Measurements from ENCODE around the gene MGAM2.

MGAM2 gene

DNA sequence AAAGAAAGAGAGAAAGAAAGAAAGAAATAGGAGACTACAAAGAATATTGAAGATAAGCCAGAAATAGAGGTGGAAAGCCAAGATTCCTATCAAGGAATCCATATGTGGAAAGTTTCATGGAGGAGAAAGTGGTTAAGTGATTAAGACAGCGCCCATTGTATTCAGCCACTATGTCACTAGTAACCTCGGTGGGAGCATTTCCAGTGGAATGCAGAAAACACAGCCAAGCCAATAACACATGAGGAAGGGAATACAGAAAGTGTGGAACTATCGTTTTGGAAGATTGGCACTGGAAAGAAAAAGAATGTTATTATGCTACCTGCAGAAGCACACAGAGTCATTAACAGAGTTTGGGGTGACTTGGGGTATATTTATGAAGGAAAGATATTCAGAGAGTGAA lies 2.7 kb downstream of the MGAM2 start:
- in situ Hi-C loops (cut with MboI; ENCODE audit: low sequenced_read_pairs): no loop called here

DNA sequence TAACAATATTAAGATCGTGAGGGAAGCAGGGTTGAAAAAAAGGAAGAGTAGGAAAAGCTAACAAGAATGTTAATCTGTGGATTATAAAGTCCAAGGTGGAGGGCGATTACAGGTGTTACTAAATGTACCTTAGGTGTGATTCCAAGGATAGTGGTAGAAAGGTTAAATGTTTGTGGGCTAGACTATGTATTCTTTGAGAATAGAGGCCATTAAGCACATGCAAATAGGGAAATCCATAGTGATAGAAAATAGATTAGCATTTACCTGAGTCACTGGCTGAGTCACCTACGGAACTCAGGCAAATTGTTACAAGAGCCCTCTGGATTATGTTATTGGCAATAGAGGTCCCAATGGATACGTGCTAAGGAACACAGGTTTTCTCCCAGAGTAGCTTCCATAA lies 9.0 kb downstream of the MGAM2 start:
- in situ Hi-C loops (cut with MboI; ENCODE audit: low sequenced_read_pairs): no loop called here

DNA sequence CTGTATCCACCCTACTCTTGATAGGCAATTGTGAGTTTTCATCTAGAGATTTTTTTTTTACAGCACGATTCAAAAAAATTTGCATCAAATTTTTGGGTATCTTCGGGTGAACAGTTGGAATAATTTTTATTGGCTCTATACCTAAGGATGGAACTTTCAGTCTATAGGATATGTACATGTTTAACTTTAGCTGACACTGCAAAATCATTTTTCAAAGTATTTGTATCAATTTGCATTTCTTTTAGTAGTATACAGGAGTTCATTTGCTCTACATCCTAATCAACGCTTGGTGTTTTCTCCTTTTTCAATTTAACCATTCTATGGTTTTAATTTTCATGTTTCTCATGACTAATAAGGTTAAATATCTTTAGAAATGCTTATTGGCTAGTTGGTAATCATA lies 11.7 kb downstream of the MGAM2 start:
- in situ Hi-C loops (cut with MboI; ENCODE audit: low sequenced_read_pairs): no loop called here

DNA sequence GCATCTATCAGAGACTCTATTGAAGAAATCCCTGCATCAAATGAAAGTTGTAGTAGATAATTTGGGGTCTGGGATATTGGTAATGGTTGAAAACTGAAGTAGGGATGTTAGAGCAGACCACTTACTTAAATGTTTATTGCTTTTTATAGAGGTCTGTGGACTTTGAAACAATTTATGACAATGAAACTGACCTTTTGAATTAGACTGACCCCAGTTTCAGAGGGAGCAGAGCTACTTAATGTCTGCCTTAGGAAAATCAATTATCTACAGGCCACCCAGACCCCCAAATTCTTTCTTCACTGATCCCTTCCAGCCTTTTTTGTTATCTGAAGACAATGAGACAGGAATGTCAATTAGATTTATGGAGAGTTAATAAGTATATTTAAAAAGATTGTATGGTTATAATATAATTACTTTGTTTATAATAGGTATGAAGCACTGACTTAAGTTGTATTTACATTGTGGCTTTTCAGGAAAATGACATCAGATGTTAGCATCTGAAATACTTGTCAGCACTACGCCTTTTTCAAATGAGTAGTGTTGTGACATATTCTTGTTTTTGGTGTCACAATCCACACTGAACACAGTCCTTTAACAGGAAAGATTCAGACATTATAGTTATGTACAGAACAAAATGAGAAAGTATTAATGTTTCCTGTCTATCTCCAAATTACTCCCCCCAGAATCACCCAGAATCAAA lies 13.9 kb downstream of the MGAM2 start:
- in situ Hi-C loops (cut with MboI; ENCODE audit: low sequenced_read_pairs): no loop called here

DNA sequence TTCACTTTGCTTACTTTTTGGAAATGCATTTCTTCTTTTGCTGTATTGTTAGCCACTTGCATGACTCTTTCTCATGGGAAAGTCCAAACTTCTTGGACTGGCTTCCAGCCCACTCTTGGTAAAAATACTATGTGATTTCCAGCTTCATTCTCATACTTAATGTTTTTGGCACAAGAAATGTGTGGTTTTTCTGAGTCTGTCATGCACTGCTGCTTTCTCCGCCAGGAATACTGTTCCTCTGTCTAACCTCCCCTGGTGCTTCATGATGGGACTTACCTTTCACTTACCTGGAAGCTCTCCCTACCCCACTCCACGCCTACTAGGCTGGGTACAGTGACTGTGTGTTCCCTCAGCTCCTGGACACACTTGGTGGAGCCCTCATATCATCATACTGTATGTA lies 18.7 kb downstream of the MGAM2 start:
- in situ Hi-C loops (cut with MboI; ENCODE audit: low sequenced_read_pairs): no loop called here

DNA sequence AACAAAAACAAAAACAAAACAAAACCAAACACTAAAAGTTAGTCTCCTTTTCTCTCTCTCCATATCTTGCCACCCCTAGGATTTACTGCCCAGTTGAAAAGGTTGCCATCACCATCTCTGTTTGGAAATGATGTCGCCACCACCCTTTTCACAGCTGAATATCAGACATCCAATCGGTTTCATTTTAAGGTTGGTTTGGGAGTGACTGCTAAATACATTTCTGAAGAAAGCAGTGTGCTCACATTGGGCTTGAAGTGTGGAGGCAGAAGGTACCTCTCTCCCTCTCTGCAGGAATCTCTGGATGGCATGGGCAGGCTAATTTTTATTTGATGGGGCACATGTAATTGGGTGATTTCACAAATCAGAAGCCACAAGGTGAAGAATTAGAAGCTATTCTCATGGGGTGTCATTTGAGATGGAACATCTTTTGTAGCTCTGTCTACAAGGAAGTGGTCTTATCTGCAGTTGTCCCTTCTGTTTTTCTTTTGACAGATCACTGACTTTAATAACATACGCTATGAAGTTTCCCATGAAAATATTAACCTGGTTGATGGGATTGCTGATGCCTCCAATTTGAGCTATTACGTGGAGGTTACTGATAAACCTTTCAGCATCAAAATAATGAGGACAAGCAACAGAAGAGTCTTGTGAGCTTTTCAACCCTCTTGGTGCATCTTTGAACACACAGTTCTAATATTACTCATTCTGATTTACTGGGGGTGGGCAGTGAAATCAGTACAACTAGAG lies 20.1 kb downstream of the MGAM2 start:
- in situ Hi-C loops (cut with MboI; ENCODE audit: low sequenced_read_pairs): no loop called here

DNA sequence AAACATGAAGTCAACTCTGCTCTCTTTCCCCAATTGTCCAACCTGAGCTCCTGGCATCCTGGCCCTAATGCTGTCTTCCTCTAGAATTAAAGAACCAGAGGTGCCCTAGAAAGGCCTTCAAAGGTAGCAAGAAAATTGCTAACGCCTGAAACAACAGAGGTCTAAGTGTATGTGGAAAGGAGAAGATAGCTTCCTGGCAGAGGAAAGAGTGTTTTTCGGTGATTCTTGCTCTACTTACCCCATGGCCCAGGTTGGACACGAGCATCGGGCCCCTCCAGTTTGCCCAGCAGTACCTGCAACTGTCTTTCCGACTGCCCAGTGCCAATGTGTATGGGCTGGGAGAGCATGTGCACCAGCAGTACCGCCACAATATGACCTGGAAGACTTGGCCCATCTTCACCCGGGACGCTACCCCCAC lies 22.2 kb downstream of the MGAM2 start:
- in situ Hi-C loops (cut with MboI; ENCODE audit: low sequenced_read_pairs): no loop called here

DNA sequence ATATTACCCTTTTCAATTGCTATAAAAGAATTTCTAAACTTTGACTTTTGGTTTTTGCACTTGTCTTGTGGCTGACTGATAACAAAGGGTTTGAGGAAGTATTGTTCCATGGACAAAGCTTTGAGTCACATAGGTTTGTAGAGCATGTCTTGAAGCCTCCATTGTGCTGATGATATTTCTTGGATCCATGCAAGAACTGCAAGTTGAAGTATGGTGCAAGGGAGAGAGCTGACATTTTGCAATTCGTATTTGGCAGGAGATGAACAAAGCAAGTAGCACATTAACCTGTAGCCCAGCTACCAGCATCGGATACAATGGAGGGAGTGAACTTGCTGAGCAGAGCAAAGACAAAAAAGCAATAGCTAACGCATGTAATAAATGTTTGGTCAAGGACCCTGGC lies 23.4 kb downstream of the MGAM2 start:
- in situ Hi-C loops (cut with MboI; ENCODE audit: low sequenced_read_pairs): no loop called here

DNA sequence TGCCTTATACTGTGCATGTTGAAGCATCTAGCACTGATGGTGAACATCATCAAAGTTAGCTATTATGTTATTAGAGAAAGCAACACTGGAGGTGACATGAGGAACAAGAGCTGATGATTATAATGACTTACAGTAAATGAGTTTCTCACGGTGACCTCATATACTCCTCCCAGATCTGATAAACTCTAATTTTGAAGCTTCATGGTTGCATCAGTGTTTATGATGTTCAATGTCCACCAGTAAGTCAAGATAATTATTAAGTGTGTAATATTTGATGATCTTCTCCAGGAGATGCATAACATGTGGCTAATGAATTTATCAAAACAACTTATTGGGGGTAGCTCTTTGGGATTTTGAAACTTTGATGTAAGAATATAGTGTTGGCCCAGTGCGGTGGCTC lies 27.5 kb downstream of the MGAM2 start:
- in situ Hi-C loops (cut with MboI; ENCODE audit: low sequenced_read_pairs): no loop called here

DNA sequence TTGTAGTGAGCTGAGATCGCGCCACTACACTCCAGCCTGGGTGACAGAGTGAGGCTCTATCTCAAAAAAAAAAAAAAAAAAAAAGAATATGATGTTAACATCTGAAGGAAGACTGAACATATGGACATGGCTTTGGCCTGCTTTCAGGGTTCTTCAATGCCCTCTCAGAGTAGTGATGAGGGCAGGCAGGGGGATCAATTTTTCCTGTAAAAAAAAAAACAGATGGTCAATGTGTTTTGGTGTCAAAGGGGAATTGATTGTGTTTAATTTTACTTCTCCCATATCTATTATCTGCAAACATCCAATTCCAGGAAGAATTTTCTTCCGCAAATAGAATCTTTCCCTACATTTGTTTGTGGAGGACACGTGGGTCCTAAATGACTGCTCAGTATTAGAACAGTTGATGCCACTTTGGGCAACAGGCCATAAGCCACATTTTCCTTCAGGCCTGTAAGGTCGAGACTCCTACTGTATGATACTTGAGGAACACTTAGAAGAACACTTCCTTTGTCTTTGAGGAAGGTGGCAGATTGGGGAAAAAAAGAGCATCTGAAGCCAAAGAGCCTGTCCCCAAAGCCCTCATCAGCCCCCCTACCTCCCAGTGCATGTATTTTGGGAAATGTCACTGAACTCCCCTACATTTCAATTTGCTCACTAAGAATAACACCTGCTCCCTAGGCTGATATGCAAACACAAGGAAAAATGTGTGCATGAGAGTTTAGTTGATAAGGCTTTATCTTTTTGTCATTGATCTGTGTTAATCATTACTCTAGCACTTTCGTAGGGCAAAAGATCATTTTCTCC lies 28.3 kb downstream of the MGAM2 start:
- in situ Hi-C loops (cut with MboI; ENCODE audit: low sequenced_read_pairs): no loop called here

DNA sequence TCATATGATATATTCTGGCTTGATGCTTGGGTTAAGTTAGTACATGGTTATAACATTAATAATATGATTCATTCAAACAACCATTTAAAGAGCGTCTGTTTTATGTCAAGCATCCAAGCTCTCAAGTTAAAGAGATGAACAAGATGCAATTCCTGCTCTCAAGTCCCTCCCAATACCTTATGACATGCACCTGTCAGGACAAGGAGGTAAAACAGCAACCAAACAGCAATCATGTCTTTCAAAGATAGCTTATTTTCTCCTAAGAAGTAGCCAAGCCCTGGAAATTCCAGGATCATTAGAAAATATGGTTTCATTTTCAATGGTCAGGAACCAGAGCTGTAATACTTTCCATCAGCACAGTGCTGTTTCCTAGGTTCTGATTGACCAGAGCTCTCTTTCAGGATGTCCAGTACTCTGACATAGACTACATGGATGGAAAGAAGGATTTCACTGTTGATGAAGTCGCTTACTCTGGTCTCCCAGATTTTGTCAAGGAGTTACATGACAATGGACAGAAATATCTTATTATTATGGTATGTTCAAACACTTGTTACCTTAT lies 29.0 kb downstream of the MGAM2 start:
- in situ Hi-C loops (cut with MboI; ENCODE audit: low sequenced_read_pairs): no loop called here

DNA sequence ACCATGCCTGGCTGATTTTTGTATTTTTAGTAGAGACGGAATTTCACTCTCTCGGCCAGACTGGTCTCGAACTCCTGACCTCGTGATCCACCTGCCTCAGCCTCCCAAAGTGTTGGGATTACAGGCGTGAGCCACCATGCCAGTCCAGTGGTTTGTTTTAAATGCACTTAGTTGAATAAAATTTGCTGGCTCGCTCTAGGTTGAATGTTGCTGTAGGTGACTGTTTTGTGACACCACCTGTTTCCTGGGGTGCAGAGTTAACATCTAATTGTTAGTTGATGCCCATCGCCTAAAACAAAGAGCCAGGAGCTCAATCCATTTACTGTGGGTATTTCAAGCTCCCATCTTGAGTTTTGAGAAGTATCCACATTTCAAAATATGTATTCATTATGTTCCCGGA lies 31.2 kb downstream of the MGAM2 start:
- in situ Hi-C loops (cut with MboI; ENCODE audit: low sequenced_read_pairs): no loop called here

DNA sequence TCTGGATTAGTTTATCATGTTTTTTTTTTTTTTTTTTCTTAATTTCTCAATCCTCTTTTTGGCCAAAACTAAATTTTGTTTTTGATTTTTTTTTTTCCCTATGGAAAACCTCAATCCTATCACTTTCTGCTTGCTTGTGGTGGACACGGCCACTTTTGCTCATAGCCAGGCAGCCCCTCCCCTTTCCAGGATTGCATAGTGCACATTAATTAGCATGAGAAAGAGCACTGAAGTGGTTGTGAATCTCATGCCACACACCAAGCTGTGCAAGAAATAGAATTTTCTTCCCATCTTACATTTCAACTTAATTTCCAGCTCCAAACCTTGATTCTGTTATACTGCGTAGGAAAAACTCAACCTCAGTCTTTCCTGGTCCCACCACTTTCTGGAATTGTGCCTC lies 34.6 kb downstream of the MGAM2 start:
- in situ Hi-C loops (cut with MboI; ENCODE audit: low sequenced_read_pairs): no loop called here

DNA sequence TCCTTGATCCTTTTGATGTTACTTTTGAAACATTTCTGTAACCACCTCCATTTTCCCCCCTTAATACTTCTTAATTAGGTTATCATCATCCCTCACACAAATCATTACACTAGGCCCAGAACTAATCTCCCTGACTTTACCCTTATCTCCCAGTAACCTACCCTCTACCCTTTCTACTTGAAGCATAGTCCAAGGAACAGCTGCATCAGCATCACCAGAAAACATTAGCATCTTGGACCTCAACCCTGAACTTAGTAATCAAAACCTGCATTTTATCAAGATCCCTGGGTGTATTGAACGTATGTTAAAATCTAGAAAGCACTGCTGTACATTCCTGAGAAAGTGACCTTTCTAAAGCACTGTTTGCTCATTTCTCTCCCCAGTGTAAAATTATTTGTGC lies 38.8 kb downstream of the MGAM2 start:
- in situ Hi-C loops (cut with MboI; ENCODE audit: low sequenced_read_pairs): no loop called here

DNA sequence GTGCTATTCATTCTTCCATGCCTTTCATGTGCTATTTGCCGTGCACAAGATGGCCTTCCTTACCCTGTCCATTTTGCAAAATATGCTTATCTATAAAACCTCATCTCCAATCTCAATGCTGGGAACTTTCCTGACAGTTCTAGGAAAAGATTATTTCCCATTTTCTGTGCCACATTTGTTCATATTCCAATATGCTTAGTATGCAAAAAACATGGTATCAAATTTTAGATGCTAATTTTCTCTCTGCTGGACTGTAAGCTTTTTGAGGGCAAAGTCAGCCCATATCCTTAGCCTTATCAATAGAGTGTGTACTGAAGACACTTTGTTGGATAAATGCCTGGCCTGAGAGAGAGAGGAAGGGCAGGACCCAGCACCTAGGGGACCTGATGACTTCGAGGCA lies 39.4 kb downstream of the MGAM2 start:
- in situ Hi-C loops (cut with MboI; ENCODE audit: low sequenced_read_pairs): no loop called here

DNA sequence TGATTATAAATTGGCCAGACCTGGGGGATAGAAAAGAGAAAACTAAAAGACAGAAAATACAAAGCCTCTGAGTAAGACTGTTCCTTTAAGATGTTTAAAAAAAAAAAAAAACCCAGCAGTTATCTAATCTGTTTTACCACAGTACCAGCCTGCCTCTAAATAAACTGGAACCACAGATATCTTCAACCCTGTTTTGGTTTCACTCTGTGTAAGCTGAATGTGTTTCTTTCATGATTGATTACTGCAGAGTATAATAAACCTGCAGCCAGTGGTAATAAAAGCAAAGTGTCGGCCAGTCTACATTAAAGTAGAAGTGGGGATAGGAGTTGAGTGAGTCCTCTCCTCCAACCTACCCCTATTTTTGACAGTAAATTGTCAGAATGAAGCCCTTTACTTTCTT lies 40.6 kb downstream of the MGAM2 start:
- in situ Hi-C loops (cut with MboI; ENCODE audit: low sequenced_read_pairs): no loop called here

DNA sequence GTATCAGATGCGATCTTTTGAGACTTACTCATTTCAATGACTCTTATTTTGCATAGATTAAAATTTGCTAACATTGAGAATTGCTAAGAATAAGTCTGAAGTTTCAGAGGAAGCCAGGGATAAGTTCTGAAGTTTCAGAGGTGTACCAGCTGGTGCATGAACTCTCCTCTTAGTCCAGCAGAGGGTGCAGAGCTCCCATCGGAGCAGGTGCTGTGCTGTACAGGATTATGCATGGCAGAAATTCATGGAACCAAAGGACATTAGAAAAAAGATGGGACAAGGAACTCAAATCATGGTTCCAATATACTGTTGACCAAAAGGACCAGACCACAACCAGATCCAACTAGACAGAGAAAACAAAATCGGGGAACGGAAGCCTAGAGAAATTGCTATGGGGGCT lies 41.9 kb downstream of the MGAM2 start:
- in situ Hi-C loops (cut with MboI; ENCODE audit: low sequenced_read_pairs): no loop called here

DNA sequence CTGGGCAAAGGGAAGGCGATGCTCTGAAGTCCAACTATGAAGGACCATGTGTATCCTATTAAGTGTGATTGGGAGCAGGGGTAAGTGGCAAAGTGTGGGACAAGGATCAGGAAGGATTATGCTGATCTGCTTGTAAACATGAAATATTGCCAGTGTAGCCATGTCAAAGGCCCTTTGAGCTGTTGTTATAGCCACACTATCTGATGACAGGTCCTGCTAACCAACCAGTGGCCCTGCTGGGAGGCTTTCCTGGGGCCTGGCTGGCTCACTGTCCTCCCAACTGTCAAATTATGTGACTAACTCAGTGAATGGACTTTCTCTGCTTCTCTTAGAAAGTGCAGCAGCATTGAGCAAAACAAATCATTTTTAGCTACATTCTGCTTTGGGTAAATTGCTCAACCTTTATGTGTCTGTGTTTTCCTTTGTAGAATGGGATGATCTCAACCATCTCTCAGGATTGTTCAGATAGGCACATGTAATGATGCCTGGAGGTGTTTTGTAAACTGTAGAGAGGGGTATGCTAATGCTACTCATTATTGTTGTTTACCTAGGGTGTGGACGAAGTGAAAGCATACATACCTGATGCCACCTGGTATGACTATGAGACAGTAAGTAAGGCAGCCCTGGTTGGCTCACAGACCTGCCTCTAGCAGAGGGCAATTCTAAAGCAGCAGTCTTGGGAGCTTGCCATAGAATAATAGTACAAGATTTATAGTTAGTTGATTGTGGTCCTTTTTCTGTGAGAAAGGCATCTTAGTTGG lies 47.4 kb downstream of the MGAM2 start:
- in situ Hi-C loops (cut with MboI; ENCODE audit: low sequenced_read_pairs): no loop called here

DNA sequence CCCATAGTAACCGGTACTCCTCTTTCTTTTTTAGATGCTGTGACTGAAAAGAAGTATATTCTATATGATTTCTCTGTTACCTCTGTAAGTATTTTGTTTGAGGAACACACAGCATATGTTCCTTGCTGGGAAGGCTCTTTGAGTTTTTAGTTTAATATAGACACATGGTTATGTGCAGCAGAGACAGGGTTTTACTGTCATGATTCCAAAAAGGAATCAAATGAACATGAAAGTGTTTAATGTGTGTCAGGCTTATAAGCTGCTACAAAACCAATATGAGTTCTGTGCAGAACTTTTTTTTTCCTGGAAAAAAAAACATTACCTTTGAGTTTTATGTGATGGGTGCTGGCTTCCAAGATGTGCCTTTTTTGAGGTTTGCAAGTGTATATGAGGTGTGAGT lies 50.4 kb downstream of the MGAM2 start:
- in situ Hi-C loops (cut with MboI; ENCODE audit: low sequenced_read_pairs): no loop called here

DNA sequence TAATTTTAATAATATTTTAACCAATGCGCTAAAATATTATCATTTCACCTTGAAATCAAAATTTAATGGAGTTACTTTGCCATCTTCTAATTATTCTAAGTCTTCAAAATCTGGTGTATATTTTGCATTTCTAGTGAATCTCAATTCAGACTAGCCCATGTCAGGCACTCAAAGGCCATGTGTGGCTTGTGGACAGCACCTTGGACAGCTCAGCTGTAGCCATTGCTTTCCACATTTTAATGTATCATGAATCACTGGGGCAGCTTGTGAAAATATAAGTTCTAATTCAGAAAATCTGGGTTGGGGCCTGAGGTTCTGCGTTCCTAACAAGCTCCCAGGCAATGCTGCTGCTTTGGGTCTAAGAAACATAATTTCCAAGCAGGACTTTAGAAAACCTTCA lies 57.2 kb downstream of the MGAM2 start:
- in situ Hi-C loops (cut with MboI; ENCODE audit: low sequenced_read_pairs): no loop called here

DNA sequence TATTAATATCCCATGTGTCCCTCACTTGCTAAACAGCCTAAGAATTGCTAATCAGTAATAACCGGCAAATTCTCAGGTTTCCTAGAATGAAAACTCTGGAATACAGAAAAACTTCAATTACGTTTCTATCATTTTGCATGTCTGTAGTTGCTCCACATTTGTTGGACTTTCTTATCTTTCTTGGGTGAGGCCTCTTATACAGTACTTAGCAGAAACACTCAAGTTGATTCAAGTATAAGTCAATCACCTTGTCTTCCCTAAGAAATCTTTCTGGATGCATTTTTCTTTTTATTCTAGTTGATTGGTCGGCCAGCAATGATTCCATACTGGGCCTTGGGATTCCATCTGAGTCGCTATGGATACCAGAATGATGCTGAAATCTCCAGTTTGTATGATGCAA lies 61.4 kb downstream of the MGAM2 start:
- in situ Hi-C loops (cut with MboI; ENCODE audit: low sequenced_read_pairs): no loop called here
